Measurements from ENCODE around the gene MCEMP1. TPM values are rescaled to one million over a fixed set of nuclear protein-coding genes. Genes with fewer than 3 reads are reported as not detected.

Gene MCEMP1
- total and polyA plus RNA-seq, 2 experiments from 2014 or later = not detected

- Mint-ChIP-seq H3K4me1 (peaks cover 14% of the 10 kb centered on the region), H3K36me3 (ENCODE audit: low read depth) (no peaks in the 10 kb centered on the region), H3K27ac (no peak overlapping the region), H3K9me3 (no peaks in the 10 kb centered on the region; the same call in 2 of the 3 replicates), H3K4me3 (peak overlapping the region; percentile 74), H3K27me3 (ENCODE audit: insufficient read depth, low read depth, poor library complexity) (peaks cover 43% of the 10 kb centered on the region)
- DNase-seq (ENCODE audit: low spot score) (peak; percentile 57), ATAC-seq (peak; percentile 46)
- H3K27me3 ChIP-seq (ENCODE audit: insufficient read depth) = peaks cover 56% of the 10 kb centered on the region
- peak overlapping the region; percentile 94 for H2AFZ ChIP-seq
- H3K79me2 ChIP-seq (replicated peaks; ENCODE audit: insufficient read depth) = no peaks in the 10 kb centered on the region
- no peaks in the 10 kb centered on the region for H3F3A ChIP-seq (replicated peaks; ENCODE audit: low read depth)
- H3K36me3 ChIP-seq (ENCODE audit: insufficient read depth) = no peaks in the 10 kb centered on the region
- H3K4me2 ChIP-seq = peak overlapping the region; percentile 85
- no peaks in the 10 kb centered on the region for H4K20me1 ChIP-seq (replicated peaks; ENCODE audit: insufficient read depth)
- no peak overlapping the region for H3K27ac ChIP-seq (ENCODE audit: low read depth)
- peaks cover 5% of the 10 kb centered on the region; the same call in 1 of the 2 replicates for H3K4me1 ChIP-seq (ENCODE audit: insufficient read depth)
- H3K9me2 ChIP-seq (ENCODE audit: insufficient read depth) = no peaks in the 10 kb centered on the region
- H3K4me3 ChIP-seq = peak overlapping the region; percentile 66
- TF ChIP-seq CTCF (conservative IDR thresholded peaks at IDR 0.05; ENCODE audit: low read depth in 2 of 2) = no peak
- no peak for TF ChIP-seq ZNF462 (CRISPR knock-in tag; IDR thresholded peaks at IDR 0.05)
- no peak for TF ChIP-seq EZH2 (IDR thresholded peaks at IDR 0.05; ENCODE audit: low read depth, unreplicated experiment)
- TF ChIP-seq ZNF114 (CRISPR knock-in tag; IDR thresholded peaks at IDR 0.05) = no peak
- no peak for TF ChIP-seq ETS1 (IDR thresholded peaks at IDR 0.05)
- TF ChIP-seq CREB1 (CRISPR knock-in tag; IDR thresholded peaks at IDR 0.05; ENCODE audit: low read depth) = no peak
- no peak for TF ChIP-seq JUNB (IDR thresholded peaks at IDR 0.05; ENCODE audit: unreplicated experiment)
- TF ChIP-seq POLR2AphosphoS5 (IDR thresholded peaks at IDR 0.05; ENCODE audit: low read depth) = no peak
- TF ChIP-seq REST (IDR thresholded peaks at IDR 0.05; ENCODE audit: unreplicated experiment) = no peak
- no peak for TF ChIP-seq STAT1 (IDR thresholded peaks at IDR 0.05; ENCODE audit: unreplicated experiment)
- no peak for TF ChIP-seq NANOG (IDR thresholded peaks at IDR 0.05; ENCODE audit: borderline replicate concordance)
- TF ChIP-seq EZH2phosphoT487 (IDR thresholded peaks at IDR 0.05; ENCODE audit: unreplicated experiment) = no peak
- TF ChIP-seq ZNF331 (CRISPR knock-in tag; IDR thresholded peaks at IDR 0.05; ENCODE audit: low read depth) = no peak
These were observed 52.3 kb downstream of the MCEMP1 start for GRCh38 chr19:7729211-7729610.

All from GM23338 (cell line).